Measurements from ENCODE around the gene ATP1B4.
"Not testable (repeated sequence)": the region's sequence is repeated elsewhere in the genome, so short reads cannot be mapped to it uniquely, and the experiment has no call there.

Gene ATP1B4

GRCh38 chrX:120336899-120337298 lies 25.0 kb upstream of the ATP1B4 start:
- no peaks in the 10 kb centered on the region for H3F3A ChIP-seq (ENCODE audit: insufficient read depth, low read length)
- no peak overlapping the region for H3K4me3 ChIP-seq (ENCODE audit: low read depth, low read length, poor library complexity, severe bottlenecking)
- H3K9ac ChIP-seq (ENCODE audit: low read length) = no peak overlapping the region
- H4K20me1 ChIP-seq (ENCODE audit: insufficient read depth, low read length) = no peaks in the 10 kb centered on the region
- TF ChIP-seq EZH2 (IDR thresholded peaks at IDR 0.05; ENCODE audit: borderline replicate concordance, low read length) (no peak), CTCF (IDR thresholded peaks at IDR 0.05; ENCODE audit: low read length) (no peak)
- H3K79me2 ChIP-seq (ENCODE audit: insufficient read depth, low read length) = no peaks in the 10 kb centered on the region
- H3K36me3 ChIP-seq (ENCODE audit: insufficient read depth, low read length) = no peaks in the 10 kb centered on the region
- no peaks in the 10 kb centered on the region for H3K27me3 ChIP-seq (ENCODE audit: insufficient read depth, low read length)
- no peak overlapping the region for H3K4me2 ChIP-seq (ENCODE audit: low read length)
- H3K27ac ChIP-seq (ENCODE audit: low read depth, low read length, poor library complexity, severe bottlenecking) = no peak overlapping the region
- H3K9me3 ChIP-seq (ENCODE audit: low read length) = no peaks in the 10 kb centered on the region
- H3K9me2 ChIP-seq (ENCODE audit: low read depth, low read length) = no peaks in the 10 kb centered on the region
- H2AFZ ChIP-seq (ENCODE audit: low read length) = no peak overlapping the region
- H3K4me1 ChIP-seq (ENCODE audit: insufficient read depth, low read length, severe bottlenecking) = no peaks in the 10 kb centered on the region

- not testable (repeated sequence) for H3K9me3 ChIP-seq (ENCODE audit: low read length); H3K36me3 ChIP-seq (ENCODE audit: insufficient read depth, low read length); H3K27ac ChIP-seq (ENCODE audit: low read depth, low read length, poor library complexity, severe bottlenecking); H3K79me2 ChIP-seq (ENCODE audit: insufficient read depth, low read length); H3K9ac ChIP-seq (ENCODE audit: low read length); H3K9me2 ChIP-seq (ENCODE audit: low read depth, low read length); H3K4me1 ChIP-seq (ENCODE audit: insufficient read depth, low read length, severe bottlenecking); H4K20me1 ChIP-seq (ENCODE audit: insufficient read depth, low read length); H3F3A ChIP-seq (ENCODE audit: insufficient read depth, low read length); H2AFZ ChIP-seq (ENCODE audit: low read length); H3K4me3 ChIP-seq (ENCODE audit: low read depth, low read length, poor library complexity, severe bottlenecking); H3K4me2 ChIP-seq (ENCODE audit: low read length); H3K27me3 ChIP-seq (ENCODE audit: insufficient read depth, low read length)
Measured at GRCh38 chrX:120344566-120344965, 17.3 kb upstream of the ATP1B4 start.

GRCh38 chrX:120350450-120351138 lies 11.3 kb upstream of the ATP1B4 start:
- TF ChIP-seq EZH2 (IDR thresholded peaks at IDR 0.05; ENCODE audit: borderline replicate concordance, low read length) (no peak), CTCF (IDR thresholded peaks at IDR 0.05; ENCODE audit: low read length) (no peak)
- no peak overlapping the region for H3K4me3 ChIP-seq (ENCODE audit: low read depth, low read length, poor library complexity, severe bottlenecking)
- H3K9me3 ChIP-seq (ENCODE audit: low read length) = no peaks in the 10 kb centered on the region
- H3F3A ChIP-seq (ENCODE audit: insufficient read depth, low read length) = no peaks in the 10 kb centered on the region
- no peak overlapping the region for H2AFZ ChIP-seq (ENCODE audit: low read length)
- H3K9me2 ChIP-seq (ENCODE audit: low read depth, low read length) = no peaks in the 10 kb centered on the region
- no peak overlapping the region for H3K27ac ChIP-seq (ENCODE audit: low read depth, low read length, poor library complexity, severe bottlenecking)
- H3K27me3 ChIP-seq (ENCODE audit: insufficient read depth, low read length) = no peaks in the 10 kb centered on the region
- H3K79me2 ChIP-seq (ENCODE audit: insufficient read depth, low read length) = no peaks in the 10 kb centered on the region
- H3K4me1 ChIP-seq (ENCODE audit: insufficient read depth, low read length, severe bottlenecking) = no peaks in the 10 kb centered on the region
- H3K9ac ChIP-seq (ENCODE audit: low read length) = no peak overlapping the region
- H3K36me3 ChIP-seq (ENCODE audit: insufficient read depth, low read length) = no peaks in the 10 kb centered on the region
- H3K4me2 ChIP-seq (ENCODE audit: low read length) = no peak overlapping the region
- H4K20me1 ChIP-seq (ENCODE audit: insufficient read depth, low read length) = no peaks in the 10 kb centered on the region

DNA sequence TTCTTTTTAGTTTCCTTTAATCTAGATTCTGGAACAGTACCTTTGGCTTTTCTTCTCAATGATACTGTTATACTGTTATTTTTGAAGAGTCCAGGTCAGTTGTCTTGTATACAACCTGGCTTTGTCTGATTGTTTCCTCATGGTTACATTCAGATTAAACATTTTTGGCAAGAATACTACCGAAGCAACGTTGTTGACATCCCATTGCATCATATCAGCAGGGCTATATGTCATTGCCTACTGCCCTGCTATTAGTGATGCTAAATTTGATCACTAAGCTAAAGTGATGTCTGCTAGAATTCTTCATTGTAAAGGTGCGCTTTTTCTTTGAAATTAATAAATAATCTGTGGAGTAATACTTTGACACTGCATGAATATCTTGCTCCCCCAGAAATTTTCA lies 5.8 kb upstream of the ATP1B4 start:
- Histone ChIP-seq H3K9ac (ENCODE audit: low read length) (no peak overlapping the region), H3K4me2 (ENCODE audit: low read length) (no peak overlapping the region), H4K20me1 (ENCODE audit: insufficient read depth, low read length) (no peaks in the 10 kb centered on the region), H3K9me3 (ENCODE audit: low read length) (no peaks in the 10 kb centered on the region), H3K27me3 (ENCODE audit: insufficient read depth, low read length) (no peaks in the 10 kb centered on the region), H3K9me2 (ENCODE audit: low read depth, low read length) (no peaks in the 10 kb centered on the region), H3F3A (ENCODE audit: insufficient read depth, low read length) (no peaks in the 10 kb centered on the region), H3K4me1 (ENCODE audit: insufficient read depth, low read length, severe bottlenecking) (no peaks in the 10 kb centered on the region), H3K27ac (ENCODE audit: low read depth, low read length, poor library complexity, severe bottlenecking) (no peak overlapping the region), H3K79me2 (ENCODE audit: insufficient read depth, low read length) (no peaks in the 10 kb centered on the region), H3K36me3 (ENCODE audit: insufficient read depth, low read length) (no peaks in the 10 kb centered on the region), H2AFZ (ENCODE audit: low read length) (no peak overlapping the region), H3K4me3 (ENCODE audit: low read depth, low read length, poor library complexity, severe bottlenecking) (no peak overlapping the region)
- no peak for TF ChIP-seq CTCF (IDR thresholded peaks at IDR 0.05; ENCODE audit: low read length)
- TF ChIP-seq EZH2 (IDR thresholded peaks at IDR 0.05; ENCODE audit: borderline replicate concordance, low read length) = no peak
